GM11168 (cell line): ENCODE measurements around the gene CD24.
"Not testable (repeated sequence)": the region's sequence is repeated elsewhere in the genome, so short reads cannot be mapped to it uniquely, and the experiment has no call there.

Experiments used
- in situ Hi-C: fragments of 300-500 bp; cut with MboI; formaldehyde crosslinking; loops from one replicate; pipeline ENCODE4 v1.12.0; 2022; ENCODE audit warnings: low sequenced_read_pairs; ENCODE audit not compliant: unreplicated experiment

The CD24 gene

DNA sequence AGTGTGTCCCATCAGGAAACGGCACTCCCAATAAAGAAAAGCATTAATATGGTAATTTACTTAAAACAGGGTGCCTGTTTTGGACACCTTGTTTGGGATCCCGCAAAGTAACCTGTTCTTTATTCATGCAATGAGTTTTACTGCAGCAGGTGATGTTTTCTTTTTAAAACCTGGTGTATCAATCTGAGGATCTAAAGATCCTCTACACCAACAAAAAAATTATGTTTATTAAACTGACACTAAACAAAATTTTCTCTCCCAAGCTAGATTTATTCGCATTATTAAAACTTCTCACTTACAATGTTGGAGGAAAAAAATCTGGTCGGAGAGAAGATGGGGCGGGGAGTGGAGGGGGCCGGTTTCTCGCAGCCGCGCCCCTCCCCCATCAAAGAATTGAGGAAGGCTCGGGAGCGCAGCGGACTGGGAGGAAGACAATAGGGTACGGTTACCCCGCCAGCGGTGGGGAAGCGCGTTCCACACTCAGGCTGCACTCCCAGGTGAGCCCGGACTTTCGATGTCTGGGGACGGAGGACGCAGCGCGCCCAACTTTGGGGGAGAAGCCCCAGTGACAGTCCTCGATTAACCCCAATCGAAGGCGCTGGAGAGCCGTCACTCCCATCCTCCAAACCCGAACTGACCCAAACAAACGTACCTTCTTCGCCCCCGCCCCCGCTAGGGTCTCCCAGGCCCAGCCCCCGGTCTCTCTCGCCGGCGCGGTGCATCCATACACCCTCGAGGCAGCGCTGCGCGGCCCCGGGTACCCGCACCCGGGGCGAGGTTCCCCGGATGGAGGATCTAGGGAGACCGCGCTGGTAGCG is 1.3 kb downstream of the CD24 start:
- in situ Hi-C loops: no loop called here

DNA sequence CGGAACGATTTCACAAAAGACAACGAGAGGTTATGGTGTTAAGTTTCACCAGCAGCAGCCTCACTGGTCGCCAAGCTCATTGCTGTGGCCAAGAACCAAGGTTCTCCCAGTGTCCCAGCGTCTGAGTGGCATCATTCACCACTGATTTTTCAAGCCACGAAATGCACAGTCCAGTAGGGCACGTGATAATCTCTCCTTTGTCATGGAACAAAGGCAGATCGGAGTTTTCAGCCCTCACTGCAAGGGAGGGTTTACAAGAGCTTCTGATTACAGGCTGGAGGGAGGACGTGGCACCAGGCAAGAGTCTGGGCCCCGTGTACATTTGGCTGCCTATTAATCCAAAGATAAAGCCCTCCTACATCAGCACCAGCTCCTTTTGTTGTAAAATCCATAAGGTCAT is 2.0 kb downstream of the CD24 start:
- in situ Hi-C loops: no loop called here

DNA sequence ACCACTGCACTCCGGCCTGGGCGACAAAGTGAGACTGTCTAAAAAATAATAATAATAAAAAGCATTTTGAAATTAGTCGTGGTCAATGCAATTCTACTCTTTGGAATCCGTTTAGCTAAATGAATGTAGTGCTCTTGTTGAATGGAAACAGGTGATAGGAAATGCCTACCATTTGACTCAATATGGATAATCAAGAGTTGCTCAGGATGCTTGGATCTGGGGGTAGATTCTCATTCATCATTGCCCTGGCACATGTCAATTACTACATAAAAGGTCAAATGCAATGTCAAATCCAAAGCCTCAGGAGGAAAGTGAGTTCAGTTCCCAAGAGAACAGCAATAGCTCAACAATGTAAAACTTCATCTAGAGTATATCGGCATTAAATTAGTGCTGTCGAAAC is 3.8 kb downstream of the CD24 start:
- in situ Hi-C loops: not testable (repeated sequence)

DNA sequence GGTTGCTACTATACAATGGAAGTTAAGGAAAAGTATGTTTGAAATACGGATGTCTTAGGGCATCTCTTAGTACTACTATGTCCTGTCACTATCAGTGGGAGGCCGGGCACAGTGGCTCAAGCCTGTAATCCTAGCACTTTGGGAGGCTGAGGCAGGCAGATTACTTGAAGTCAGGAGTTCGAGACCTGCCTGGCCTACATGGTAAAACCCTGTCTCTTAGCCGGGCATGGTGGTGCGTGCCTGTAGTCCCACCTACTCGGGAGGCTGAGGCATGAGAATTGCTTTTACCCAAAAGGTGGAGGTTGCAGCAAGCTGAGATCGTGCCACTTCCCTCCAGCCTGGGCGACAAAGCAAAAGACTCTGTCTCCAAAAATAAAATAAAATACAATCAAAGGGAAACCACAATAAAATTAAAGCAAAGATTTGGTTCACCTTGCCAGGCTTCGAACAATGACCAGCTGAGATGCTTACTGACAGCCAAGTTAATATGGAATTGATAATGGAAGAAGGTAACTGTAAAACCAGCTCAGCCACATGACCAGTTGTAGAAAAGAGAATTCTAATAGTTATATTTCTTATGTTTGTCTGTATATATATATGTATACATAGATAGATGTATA is 6.5 kb downstream of the CD24 start:
- in situ Hi-C loops: no loop called here

DNA sequence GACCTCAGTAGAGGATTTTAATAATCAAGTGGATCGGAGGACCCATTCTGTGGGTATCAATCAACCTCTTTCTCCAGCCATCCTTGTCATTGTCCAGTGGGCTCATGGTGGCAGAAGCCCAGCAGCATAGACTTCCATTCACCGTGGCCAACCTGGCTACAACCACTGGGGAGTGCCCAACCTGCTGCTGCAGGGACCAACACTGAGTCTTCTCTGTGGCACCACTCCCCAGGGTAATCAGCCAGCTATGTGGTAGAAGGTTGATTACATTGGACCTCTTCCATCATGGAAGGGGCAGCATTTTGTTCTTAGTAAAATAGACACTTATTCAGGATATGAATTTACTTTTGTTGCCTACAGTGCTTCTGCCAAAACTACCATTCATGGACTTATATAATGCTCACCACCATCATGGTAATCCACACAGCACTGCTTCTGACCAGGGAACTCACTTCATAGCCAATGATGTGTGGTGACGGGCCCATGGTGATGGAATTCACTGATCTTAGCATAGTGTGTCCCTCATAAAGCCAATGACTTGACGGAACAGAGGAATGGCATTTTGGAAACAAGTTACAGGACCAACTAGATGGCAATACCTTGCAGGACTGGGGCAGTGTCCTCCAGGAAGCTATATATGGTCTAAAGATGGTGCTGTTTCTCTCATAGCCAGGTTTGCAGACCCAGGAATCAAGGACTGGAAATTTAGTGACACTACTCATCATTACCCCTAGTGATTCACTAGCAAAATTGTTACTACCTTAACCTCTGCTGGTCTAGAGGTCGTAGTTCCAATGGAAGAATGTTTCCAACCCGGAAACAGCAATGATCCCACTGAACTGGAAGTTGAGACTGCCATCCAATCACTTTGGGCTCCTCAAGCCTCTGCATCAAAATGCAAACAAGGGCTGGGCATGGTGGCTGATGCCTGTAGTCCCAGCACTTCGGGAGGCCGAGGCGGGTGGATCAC is 7.6 kb downstream of the CD24 start:
- in situ Hi-C loops: no loop called here

DNA sequence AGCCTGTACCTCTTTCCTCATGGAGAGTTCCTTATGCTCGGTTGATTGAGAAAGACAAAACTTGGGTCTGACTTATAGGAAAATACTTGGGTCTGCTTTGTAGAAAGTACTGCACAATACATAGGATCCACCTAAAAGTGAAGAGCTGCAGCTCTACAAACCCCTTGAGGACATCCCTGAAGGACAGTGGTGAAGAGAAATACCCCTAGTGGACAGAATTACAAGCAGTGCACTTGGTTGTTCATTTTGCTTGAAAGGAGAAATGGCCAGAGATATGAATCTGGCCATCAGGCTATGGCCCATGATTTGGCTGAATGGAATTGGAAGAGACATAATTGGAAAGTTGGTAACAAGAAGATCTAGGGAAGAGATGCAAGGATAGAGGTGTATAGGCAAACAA is 8.3 kb downstream of the CD24 start:
- in situ Hi-C loops: no loop called here

DNA sequence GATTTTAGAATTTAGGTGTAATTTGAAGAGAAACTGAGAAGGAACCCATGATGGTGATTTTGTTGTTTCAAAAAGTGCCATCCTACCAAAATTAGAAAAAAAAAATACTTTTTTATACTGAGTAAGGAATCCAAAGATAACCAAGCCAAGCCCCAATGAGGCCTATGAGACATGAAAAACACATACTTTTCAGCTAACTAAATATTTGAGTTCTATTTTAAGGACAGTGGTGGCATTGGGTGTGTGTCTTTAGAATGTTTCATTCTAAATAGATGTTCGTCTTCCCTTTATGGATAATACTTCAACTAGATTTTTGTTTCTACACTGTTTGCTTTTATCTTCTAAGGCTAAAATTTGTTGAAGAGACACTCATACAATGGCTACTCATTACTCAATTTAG is 9.6 kb downstream of the CD24 start:
- in situ Hi-C loops: no loop called here

DNA sequence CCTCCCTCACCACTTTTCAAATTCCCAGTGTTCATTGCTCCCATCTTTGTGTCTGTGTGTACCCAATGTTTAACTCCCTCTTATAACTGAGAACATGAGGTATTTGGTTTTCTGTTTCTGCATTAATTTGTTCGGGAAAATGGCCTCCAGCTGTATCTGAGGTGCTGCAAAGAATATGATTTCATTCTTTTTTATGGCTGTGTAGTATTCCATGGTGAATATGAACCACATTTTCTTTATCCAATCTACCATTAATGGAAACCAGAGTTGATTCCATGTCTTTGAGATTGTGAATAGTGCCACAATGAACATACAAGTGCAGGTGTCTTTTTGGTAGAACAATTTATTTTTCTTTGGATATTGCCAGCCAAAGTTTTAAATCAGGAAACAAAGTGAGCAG is 10.4 kb downstream of the CD24 start:
- in situ Hi-C loops: no loop called here

DNA sequence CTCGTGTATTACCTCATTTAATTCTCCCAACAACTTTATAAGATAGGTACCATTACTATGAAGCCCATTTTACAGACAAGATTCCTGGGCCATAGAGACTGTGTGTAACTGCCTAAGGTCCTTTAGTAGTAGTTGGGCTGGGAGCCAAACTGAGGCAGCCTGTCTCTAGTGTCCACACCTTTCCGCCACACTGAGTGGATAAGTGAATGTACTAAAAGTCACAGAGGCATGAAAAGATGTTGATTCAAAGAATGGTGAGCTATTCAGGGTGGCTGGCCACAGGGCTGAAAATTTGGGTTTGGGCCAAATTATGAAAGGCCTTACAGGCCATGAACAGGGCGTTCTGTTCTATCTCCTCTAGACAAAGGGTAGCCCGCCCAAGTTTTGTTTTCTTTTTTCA is 11.0 kb downstream of the CD24 start:
- in situ Hi-C loops: no loop called here

DNA sequence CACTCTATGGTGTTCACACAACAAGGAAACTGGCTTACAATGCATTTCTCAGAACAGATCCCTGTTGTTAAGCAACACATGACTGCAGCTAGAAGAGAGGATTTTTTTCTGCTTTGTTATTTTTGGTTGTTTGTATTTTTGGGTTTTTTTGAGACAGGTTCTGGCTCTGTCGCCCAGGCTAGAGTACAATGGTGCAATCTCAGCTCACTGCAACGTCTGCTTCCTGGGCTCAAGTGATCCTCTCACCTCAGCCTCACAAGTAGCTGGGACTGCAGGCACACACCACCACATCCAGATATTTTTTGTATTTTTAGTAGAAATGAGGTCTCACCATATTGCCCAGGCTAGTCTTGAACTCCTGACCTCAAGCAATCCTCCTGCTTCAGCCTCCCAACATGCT is 12.7 kb downstream of the CD24 start:
- in situ Hi-C loops: no loop called here

DNA sequence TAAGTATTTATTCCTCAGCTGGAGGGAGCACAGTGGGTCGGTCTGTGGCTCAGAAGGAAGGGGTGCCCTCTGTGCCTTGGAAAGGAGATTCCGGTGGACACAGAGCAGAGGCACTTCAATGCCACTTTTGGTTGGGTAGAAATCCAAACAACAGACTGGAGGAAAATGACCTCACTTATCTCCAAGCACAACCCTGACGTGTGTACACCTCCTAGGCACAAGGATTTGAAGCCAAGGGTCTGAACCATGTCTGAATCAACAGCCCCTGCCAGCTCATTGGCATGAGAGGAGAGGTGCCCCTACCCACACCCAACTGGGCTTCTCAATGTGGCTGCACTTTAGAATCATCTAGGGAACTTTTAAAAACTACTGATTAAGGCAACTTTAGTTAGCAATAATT is 13.4 kb downstream of the CD24 start:
- in situ Hi-C loops: no loop called here

DNA sequence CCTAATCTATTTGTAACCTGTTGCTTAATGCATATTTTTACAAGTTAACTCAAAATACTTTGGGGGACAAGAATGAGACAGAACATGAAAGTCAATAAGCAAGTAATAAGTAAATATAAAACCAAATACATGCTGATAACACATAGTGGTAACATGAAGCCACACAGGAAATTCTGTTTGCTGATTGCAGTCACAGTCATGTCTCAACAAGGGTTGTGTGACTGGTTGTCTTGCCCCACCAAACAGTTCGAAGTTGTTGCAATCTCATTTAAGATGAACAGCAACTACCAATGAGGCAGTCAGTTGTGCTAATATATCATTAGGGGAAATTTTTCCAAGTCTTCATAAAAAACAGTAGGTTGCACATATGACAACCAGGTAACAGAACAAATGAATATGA is 14.5 kb downstream of the CD24 start:
- in situ Hi-C loops: no loop called here

DNA sequence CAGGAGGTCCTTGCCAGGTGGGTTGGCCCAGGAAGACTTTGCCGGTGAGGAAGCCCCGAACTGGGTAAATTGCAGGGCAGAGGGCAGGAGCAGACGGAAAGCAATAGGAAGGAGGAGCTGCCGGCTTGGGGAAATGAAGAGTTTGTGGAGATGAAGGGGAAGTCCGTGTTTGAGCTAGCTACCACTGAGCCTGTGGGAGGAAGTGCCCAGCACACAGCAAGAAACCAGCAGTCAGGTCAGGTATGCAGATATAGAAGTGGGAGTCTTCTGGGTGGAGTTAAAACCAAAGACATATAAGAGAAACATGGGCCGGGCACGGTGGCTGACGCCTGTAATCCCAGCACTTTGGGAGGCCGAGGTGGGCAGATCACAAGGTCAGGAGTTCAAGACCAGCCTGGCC is 34.7 kb downstream of the CD24 start:
- in situ Hi-C loops: no loop called here

DNA sequence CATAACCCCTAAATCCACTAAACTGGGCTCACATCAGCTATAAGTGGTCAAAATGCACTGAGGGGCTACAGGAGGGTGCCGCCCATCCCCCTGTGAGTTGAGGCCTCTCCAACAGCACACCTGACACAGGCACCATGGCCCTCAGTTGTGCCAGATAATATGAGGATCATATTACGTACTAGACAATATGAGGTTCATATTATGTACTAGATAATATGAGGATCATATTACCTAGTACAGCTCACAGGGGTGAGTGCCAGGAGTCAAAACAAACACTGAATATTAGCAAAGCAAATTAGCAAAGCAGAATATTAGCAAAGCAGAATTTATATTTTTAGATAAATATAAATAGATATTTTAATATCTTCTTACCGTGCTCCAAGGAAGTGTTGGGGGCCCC is 35.3 kb downstream of the CD24 start:
- in situ Hi-C loops: no loop called here

DNA sequence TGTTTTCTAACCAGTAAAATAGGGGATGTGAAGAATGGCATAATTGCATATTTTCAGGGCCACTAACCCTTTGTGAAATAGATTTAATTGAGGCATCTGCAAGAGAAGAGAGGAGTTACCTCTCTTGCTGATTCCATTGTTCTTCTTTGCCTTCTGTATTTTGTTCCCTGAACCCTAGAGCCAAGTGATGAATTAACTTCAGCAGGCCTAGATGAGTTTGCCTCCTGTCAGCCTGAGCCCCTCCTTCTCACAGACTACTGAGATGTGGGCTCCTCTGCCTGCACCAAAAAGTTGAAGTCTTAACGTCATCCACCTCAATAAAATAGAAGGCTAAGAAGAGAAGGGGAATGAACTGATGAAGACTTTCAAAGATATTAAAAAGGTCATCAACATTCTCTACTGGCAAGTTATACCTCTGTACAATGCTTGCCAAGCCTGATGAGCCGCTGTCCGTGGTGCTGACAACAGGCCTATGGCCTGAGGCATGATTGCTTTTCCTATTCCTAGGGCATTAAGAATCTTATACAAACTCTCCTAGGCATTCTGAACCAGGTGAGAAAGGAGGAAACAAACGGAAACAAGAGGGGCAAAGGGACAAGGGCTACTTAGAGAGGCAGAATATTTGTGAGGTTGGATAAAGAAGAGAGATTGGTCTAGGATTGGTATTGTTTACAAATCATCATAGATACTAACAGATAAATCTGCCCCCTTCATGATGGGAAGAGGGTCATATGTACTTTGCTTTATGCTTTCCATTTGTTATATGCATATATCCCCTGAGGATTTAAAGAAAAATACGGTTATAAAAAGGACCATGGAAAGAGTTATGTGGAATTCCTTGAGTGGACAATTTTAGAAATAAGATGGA is 46.8 kb downstream of the CD24 start:
- in situ Hi-C loops: no loop called here

DNA sequence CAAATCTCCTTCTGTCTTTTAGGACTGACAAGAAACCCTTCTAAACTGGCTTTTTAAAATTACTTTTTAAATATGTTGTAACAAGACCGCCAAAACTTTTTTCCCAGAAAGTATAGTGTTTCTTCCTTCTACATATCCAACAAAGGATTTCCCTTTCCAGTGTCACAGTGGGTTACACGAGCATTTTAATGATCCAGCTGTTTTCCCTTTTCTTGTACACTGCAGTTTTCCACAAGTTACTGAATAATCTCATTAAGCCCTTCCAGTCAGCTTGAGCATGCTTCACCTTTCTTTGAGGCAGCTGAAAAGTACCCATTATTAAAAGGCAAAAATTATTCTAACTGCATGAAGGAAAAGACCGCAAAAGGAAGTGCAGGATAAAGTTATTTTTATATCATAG is 48.6 kb downstream of the CD24 start:
- in situ Hi-C loops: no loop called here

DNA sequence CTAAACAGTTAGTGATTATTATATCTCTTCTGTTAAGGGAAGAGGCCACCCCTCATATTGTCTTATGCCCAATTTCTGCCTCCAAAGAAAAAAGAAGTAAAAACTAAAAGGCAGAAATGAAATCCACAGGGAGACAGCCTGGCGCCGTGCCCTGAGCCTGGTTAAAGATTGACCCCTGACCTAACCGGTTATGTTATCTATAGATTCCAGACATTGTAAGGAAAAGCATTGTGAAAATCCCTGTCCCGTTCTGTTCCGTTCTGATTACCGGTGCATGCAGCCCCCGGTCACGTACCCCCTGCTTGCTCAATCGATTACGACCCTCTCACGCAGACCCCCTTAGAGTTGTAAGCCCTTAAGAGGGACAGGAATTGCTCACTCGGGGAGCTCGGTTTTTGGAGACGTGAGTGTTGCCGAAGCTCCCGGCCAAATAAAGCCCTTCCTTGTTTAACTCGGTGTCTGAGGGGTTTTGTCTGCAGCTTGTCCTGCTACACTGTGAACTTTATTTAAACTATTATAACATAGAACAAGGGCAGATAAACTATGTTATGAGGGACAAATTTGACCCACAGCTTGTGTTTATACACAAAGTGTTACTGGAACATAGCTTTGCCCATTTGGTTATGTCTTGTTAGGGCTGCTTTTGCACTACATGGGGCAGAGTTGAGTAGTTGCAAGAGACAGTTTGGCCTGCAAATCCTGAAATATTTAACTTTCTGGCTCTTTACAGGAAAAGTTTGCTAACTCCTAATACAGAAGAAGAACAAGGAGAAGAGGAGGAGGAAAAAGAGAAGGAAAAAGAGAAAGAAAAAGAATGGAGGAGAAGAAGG is 49.6 kb downstream of the CD24 start:
- in situ Hi-C loops: no loop called here

DNA sequence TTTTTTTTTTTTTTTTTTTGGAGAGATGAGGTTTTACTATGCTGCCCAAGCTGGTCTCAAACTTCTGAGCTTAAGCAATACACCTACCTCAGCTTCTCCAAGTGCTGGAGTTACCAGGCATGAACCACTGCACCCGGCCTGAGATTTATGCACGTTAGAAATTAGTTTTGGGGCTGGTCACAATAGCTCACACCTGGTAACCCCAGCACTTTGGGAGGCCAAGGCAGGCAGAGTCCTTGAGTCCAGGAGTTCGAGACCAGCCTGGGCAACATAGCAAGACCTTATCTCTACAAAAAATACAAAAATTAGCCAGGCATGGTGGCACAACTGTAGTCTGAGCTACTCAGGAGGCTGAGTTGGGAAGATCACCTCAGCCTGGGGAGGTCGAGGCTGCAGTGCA is 51.9 kb downstream of the CD24 start:
- in situ Hi-C loops: no loop called here
